ENCODE measurements around the gene LANCL3. TPM values are rescaled to one million over a fixed set of nuclear protein-coding genes. Genes with fewer than 3 reads are reported as not detected.

The LANCL3 gene
- total RNA-seq, 6 experiments from 2014 or later = 0.03 TPM; not detected in 5

GRCh38 chrX:37608156-37608555 is 36.7 kb downstream of the LANCL3 start:
- Mint-ChIP-seq H3K9me3 (no peaks in the 10 kb centered on the region; the same call in 1 of the 2 replicates), H3K4me3 (no peak overlapping the region), H3K27me3 (ENCODE audit: insufficient read depth) (no peaks in the 10 kb centered on the region; the same call in 1 of the 2 replicates), H3K27ac (no peak overlapping the region), H3K36me3 (ENCODE audit: low read depth) (no peaks in the 10 kb centered on the region), H3K4me1 (ENCODE audit: low read depth) (no peaks in the 10 kb centered on the region)
- TF ChIP-seq, protein P1, sequence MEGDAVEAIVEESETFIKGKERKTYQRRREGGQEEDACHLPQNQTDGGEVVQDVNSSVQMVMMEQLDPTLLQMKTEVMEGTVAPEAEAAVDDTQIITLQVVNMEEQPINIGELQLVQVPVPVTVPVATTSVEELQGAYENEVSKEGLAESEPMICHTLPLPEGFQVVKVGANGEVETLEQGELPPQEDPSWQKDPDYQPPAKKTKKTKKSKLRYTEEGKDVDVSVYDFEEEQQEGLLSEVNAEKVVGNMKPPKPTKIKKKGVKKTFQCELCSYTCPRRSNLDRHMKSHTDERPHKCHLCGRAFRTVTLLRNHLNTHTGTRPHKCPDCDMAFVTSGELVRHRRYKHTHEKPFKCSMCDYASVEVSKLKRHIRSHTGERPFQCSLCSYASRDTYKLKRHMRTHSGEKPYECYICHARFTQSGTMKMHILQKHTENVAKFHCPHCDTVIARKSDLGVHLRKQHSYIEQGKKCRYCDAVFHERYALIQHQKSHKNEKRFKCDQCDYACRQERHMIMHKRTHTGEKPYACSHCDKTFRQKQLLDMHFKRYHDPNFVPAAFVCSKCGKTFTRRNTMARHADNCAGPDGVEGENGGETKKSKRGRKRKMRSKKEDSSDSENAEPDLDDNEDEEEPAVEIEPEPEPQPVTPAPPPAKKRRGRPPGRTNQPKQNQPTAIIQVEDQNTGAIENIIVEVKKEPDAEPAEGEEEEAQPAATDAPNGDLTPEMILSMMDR (IDR thresholded peaks at IDR 0.05) = no peak
- no peak for DNase-seq

- no peak overlapping the region for H3K4me3 Mint-ChIP-seq
- no peaks in the 10 kb centered on the region for H3K4me1 Mint-ChIP-seq (ENCODE audit: low read depth)
- H3K36me3 Mint-ChIP-seq (ENCODE audit: low read depth) = no peaks in the 10 kb centered on the region
- H3K9me3 Mint-ChIP-seq = no peaks in the 10 kb centered on the region; the same call in 1 of the 2 replicates
- no peaks in the 10 kb centered on the region; the same call in 1 of the 2 replicates for H3K27me3 Mint-ChIP-seq (ENCODE audit: insufficient read depth)
- DNase-seq = no peak
- TF ChIP-seq, protein P1 (IDR thresholded peaks at IDR 0.05) = no peak
- H3K27ac Mint-ChIP-seq = no peak overlapping the region
Observed at GRCh38 chrX:37609727-37610126, 38.3 kb downstream of the LANCL3 start.

GRCh38 chrX:37613933-37614332 is 42.5 kb downstream of the LANCL3 start:
- TF ChIP-seq, protein P1 (IDR thresholded peaks at IDR 0.05) = no peak
- Mint-ChIP-seq H3K27ac (no peak overlapping the region), H3K36me3 (ENCODE audit: low read depth) (no peaks in the 10 kb centered on the region), H3K4me1 (ENCODE audit: low read depth) (no peaks in the 10 kb centered on the region), H3K27me3 (ENCODE audit: insufficient read depth) (no peaks in the 10 kb centered on the region; the same call in 1 of the 2 replicates), H3K4me3 (no peak overlapping the region), H3K9me3 (no peaks in the 10 kb centered on the region)
- no peak for DNase-seq

GRCh38 chrX:37627602-37628001 is 56.1 kb downstream of the LANCL3 start:
- no peaks in the 10 kb centered on the region for H3K27me3 Mint-ChIP-seq (ENCODE audit: insufficient read depth)
- no peaks in the 10 kb centered on the region for H3K4me1 Mint-ChIP-seq (ENCODE audit: low read depth)
- no peaks in the 10 kb centered on the region for H3K36me3 Mint-ChIP-seq (ENCODE audit: low read depth)
- peaks cover 10% of the 10 kb centered on the region for H3K9me3 Mint-ChIP-seq
- no peak overlapping the region for H3K4me3 Mint-ChIP-seq
- DNase-seq = no peak
- H3K27ac Mint-ChIP-seq = no peak overlapping the region
- TF ChIP-seq, protein P1 (IDR thresholded peaks at IDR 0.05) = no peak

DNA sequence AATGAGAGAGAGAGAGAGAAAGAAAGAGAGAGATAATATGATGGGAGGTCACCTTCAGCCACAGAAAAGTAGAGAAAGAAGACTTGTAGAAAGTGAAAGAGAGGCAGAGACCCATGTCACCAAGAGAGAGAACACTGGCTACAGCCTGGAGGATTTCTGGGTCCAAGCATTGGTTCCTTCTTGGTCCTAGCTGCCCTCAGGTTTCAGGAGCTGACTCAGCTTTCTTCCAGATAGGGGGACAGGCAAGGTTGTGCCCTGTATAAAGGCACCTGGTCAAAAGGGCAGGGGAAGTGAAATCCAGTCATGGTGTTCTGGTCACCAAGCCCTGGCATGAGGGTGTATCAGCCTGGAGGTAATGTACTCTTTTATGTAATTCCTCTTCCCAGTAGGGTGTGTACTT is 66.6 kb downstream of the LANCL3 start:
- Mint-ChIP-seq H3K4me3 (no peak overlapping the region), H3K27ac (no peak overlapping the region), H3K4me1 (ENCODE audit: low read depth) (no peaks in the 10 kb centered on the region), H3K36me3 (ENCODE audit: low read depth) (no peaks in the 10 kb centered on the region), H3K27me3 (ENCODE audit: insufficient read depth) (no peaks in the 10 kb centered on the region), H3K9me3 (peaks cover 4% of the 10 kb centered on the region; the same call in 1 of the 2 replicates)
- TF ChIP-seq, protein P1 (IDR thresholded peaks at IDR 0.05) = no peak
- no peak for DNase-seq

- no peak for DNase-seq
- peaks cover 4% of the 10 kb centered on the region; the same call in 1 of the 2 replicates for H3K9me3 Mint-ChIP-seq
- no peaks in the 10 kb centered on the region for H3K36me3 Mint-ChIP-seq (ENCODE audit: low read depth)
- H3K27ac Mint-ChIP-seq = no peak overlapping the region
- TF ChIP-seq, protein P1 (IDR thresholded peaks at IDR 0.05) = no peak
- no peak overlapping the region for H3K4me3 Mint-ChIP-seq
- no peaks in the 10 kb centered on the region for H3K27me3 Mint-ChIP-seq (ENCODE audit: insufficient read depth)
- H3K4me1 Mint-ChIP-seq (ENCODE audit: low read depth) = no peaks in the 10 kb centered on the region
Observed at GRCh38 chrX:37640142-37640541, 68.7 kb downstream of the LANCL3 start.
